HCT116 (cell line): ENCODE results near the gene OSBP2. TPM values are rescaled to one million over a fixed set of nuclear protein-coding genes. Genes with fewer than 3 reads are reported as not detected.

Experiments
- ATAC-seq: fragments of 200-7000 bp; cut with Tn5 transposase; 2 replicates; pipeline ENCODE4 v1.9.1; 2020; ENCODE audit warnings: mild to moderate bottlenecking, moderate library complexity
- BruUV-seq: library from RNA; stranded (reverse); fragments of 400-500 nt; replicated peaks from 2 replicates; lab custom pipeline; 2021; lab: Mats Ljungman, UMichigan
- CTCF ChIA-PET: fragments of 300-600 bp; sonication (Branson Sonifier 250); formaldehyde crosslinking; loops from one replicate; lab custom pipeline; 2021; ENCODE audit warnings: antibody characterized with exemption; lab: Charles Lee
- POLR2A ChIA-PET: fragments of 300-600, 350-600 bp; sonication (Branson Sonifier 250); formaldehyde crosslinking; loops from one replicate; lab custom pipeline; 2021; ENCODE audit warnings: antibody characterized with exemption; lab: Charles Lee
- RAD21 ChIA-PET, 2 experiments: fragments of 300-600 bp; sonication (Branson Sonifier 250); formaldehyde crosslinking; loops; one replicate each; lab custom pipeline; 2023; ENCODE audit warnings: low total read pairs in 2 of 2; ENCODE audit not compliant: uncharacterized antibody in 2 of 2, unreplicated experiment in 2 of 2, low non-redundant PET in 1 of 2; lab: Charles Lee
- DNase-seq: peaks from one replicate; pipeline ENCODE4 v3.0.0-alpha.2; 2010; ENCODE audit warnings: low read depth, low spot score
- H2AFZ ChIP-seq: fragments of 200-600 bp; shearing (Covaris generic), sonication (generic); 2 replicates; pipeline ENCODE4 v1.6.1; 2017; ENCODE audit warnings: low read depth, mixed run types, mixed read lengths, antibody characterized with exemption, low read length; ENCODE audit not compliant: poor library complexity, severe bottlenecking
- H3K27ac ChIP-seq: 2 replicates; pipeline ENCODE4 v1.5.1; 2012; ENCODE audit warnings: low read depth, low read length
- H3K27me3 ChIP-seq: fragments of 200-600 bp; sonication (generic); 2 replicates; pipeline ENCODE4 v1.6.1; 2016; ENCODE audit warnings: mixed run types, low read length, mixed read lengths; ENCODE audit not compliant: insufficient read depth
- H3K36me3 ChIP-seq, 2 experiments: fragments of 200-500 bp in 1 of 2; fragments of 200-600 bp in 1 of 2; sonication (Bioruptor generic) in 1 of 2; sonication (generic) in 1 of 2; 2 replicates each; pipeline versions ENCODE4 v1.5.1 to v1.6.1; 2014 to 2016; ENCODE audit warnings: low read length in 2 of 2, inconsistent platforms in 1 of 2, mixed read lengths in 1 of 2, mixed run types in 1 of 2; ENCODE audit not compliant: insufficient read depth in 2 of 2, control insufficient read depth in 1 of 2
- H3K4me1 ChIP-seq, 2 experiments: fragments of 200-600 bp in 1 of 2; sonication (generic) in 1 of 2; 2 replicates each; pipeline versions ENCODE4 v1.5.1 to v1.6.1; 2012 to 2017; ENCODE audit warnings: low read length in 2 of 2, inconsistent platforms in 1 of 2, mild to moderate bottlenecking in 1 of 2, mixed read lengths in 1 of 2, mixed run types in 1 of 2, moderate library complexity in 1 of 2; ENCODE audit not compliant: insufficient read depth in 2 of 2, control insufficient read depth in 1 of 2
- H3K4me2 ChIP-seq: fragments of 200-600 bp; sonication (generic); 2 replicates; pipeline ENCODE4 v1.6.1; 2017; ENCODE audit warnings: mixed run types, low read length, mixed read lengths
- H3K4me3 ChIP-seq, 2 experiments: fragments of 200-600 bp in 1 of 2; sonication (generic) in 1 of 2; replicated peaks in 1 of 2; 2 replicates each; pipeline ENCODE4 v1.5.1; 2011 to 2016; ENCODE audit warnings: low read length in 2 of 2, control low read depth in 1 of 2, low read depth in 1 of 2, mild to moderate bottlenecking in 1 of 2, mixed read lengths in 1 of 2, mixed run types in 1 of 2
- H3K79me2 ChIP-seq: fragments of 200-600 bp; sonication (generic); 2 replicates; pipeline ENCODE4 v1.6.1; 2017; ENCODE audit warnings: mild to moderate bottlenecking, mixed run types, low read length, moderate library complexity, mixed read lengths; ENCODE audit not compliant: insufficient read depth
- H3K9ac ChIP-seq: fragments of 200-600 bp; sonication (generic); 2 replicates; pipeline ENCODE4 v1.6.1; 2016; ENCODE audit warnings: low read length, mixed read lengths
- H3K9me2 ChIP-seq: fragments of 200-600 bp; sonication (generic), shearing (Covaris generic); 2 replicates; pipeline ENCODE4 v1.6.1; 2017; ENCODE audit warnings: mixed run types, mild to moderate bottlenecking, moderate library complexity; ENCODE audit not compliant: insufficient read depth
- H3K9me3 ChIP-seq, 2 experiments: fragments of 200-500 bp in 1 of 2; fragments of 200-600 bp in 1 of 2; sonication (Bioruptor generic) in 1 of 2; sonication (generic) in 1 of 2; 2 replicates each; pipeline ENCODE4 v1.6.1; 2014 to 2017; ENCODE audit warnings: low read length in 2 of 2, mixed read lengths in 2 of 2, inconsistent platforms in 1 of 2, low read depth in 1 of 2, mild to moderate bottlenecking in 1 of 2, mixed run types in 1 of 2, moderate library complexity in 1 of 2; ENCODE audit not compliant: control insufficient read depth in 1 of 2, insufficient read depth in 1 of 2
- H4K20me1 ChIP-seq: fragments of 200-600 bp; sonication (generic), shearing (Covaris generic); 2 replicates; pipeline ENCODE4 v1.6.1; 2017; ENCODE audit warnings: mixed run types, mild to moderate bottlenecking, moderate library complexity; ENCODE audit not compliant: insufficient read depth
- ATF3 ChIP-seq: IDR thresholded peaks from 2 replicates; pipeline ENCODE4 v1.6.1; 2012
- ELF1 ChIP-seq: IDR thresholded peaks from 2 replicates; pipeline ENCODE4 v1.6.1; 2012; ENCODE audit warnings: low read depth, borderline replicate concordance
- FOSL1 ChIP-seq: IDR thresholded peaks from 2 replicates; pipeline ENCODE4 v1.6.1; 2012; ENCODE audit warnings: low read depth
- POLR2A ChIP-seq: IDR thresholded peaks from 2 replicates; pipeline ENCODE4 v1.7.0; 2011; ENCODE audit warnings: borderline replicate concordance; ENCODE audit not compliant: insufficient read depth, insufficient read length; ENCODE audit errors: extremely low read depth
- SIN3A ChIP-seq: IDR thresholded peaks from 2 replicates; pipeline ENCODE4 v1.6.1; 2012; ENCODE audit warnings: low read depth
- SP1 ChIP-seq: IDR thresholded peaks from 2 replicates; pipeline ENCODE4 v1.6.1; 2012; ENCODE audit warnings: low read depth
- SRF ChIP-seq: IDR thresholded peaks from 2 replicates; pipeline ENCODE4 v1.6.1; 2012; ENCODE audit warnings: low read depth
- intact Hi-C: fragments of 100-400 bp; cut with micrococcal nuclease; formaldehyde crosslinking; loops from 2 replicates; pipeline ENCODE4 v1.10.0; 2022
- total RNA-seq: library from RNA; stranded (reverse); gene quantifications from one replicate; pipeline ENCODE4 v1.2.1, GENCODE V29; 2021; ENCODE audit not compliant: unreplicated experiment
- TF ChIP-seq, protein P1 (sequence below), 3 experiments: fragments of 200-600 bp in 1 of 3; sonication (generic) in 1 of 3; IDR thresholded peaks in 2 of 3; conservative IDR thresholded peaks in 1 of 3; 2 replicates each; pipeline ENCODE4 v1.5.1; 2012 to 2017; ENCODE audit warnings: low read depth in 2 of 3, low read length in 2 of 3, antibody characterized with exemption in 1 of 3, borderline replicate concordance in 1 of 3, control low read depth in 1 of 3, mild to moderate bottlenecking in 1 of 3, mixed read lengths in 1 of 3, mixed run types in 1 of 3, moderate library complexity in 1 of 3; ENCODE audit not compliant: insufficient read depth in 1 of 3

The OSBP2 gene
- total RNA-seq, 1 experiment from 2014 or later, result 12.9 TPM

GRCh38 chr22:30926706-30927105 is 232.0 kb downstream of the OSBP2 start:
- Histone ChIP-seq H3K9me2 (no peaks in the 10 kb centered on the region), H4K20me1 (no peaks in the 10 kb centered on the region), H3K4me2 (no peak overlapping the region), H3K36me3 (peaks cover 10% of the 10 kb centered on the region in 2 experiments; a peak in 3 of 4 replicates), H3K9ac (no peak overlapping the region), H3K27me3 (no peaks in the 10 kb centered on the region)
- RAD21 ChIA-PET, result no interaction called here
- ATAC-seq (no peak), DNase-seq (no peak)
- CTCF ChIA-PET, result interaction anchor here (0.6 kb wide), 1 partner anchor 160 kb away, joined by 7 read pairs; no protein-coding TSS in a partner anchor
- intact Hi-C loops, result loop anchor here (10.0 kb wide), 1 partner anchor 292 kb away; the partner anchor contains the start of gene SLC35E4
- TF ChIP-seq FOSL1, result no peak
- no peak for TF ChIP-seq SRF
- TF ChIP-seq SP1, result no peak
- TF ChIP-seq ELF1, result no peak
- TF ChIP-seq ATF3, result no peak
- TF ChIP-seq, all 23 proteins: peak for 0
- POLR2A ChIA-PET, result no interaction called here
- H3K4me1 ChIP-seq, result no peaks in the 10 kb centered on the region
- no peak overlapping the region for H3K4me3 ChIP-seq
- H3K27ac ChIP-seq, result no peak overlapping the region
- BruUV-seq, result no TSS peak
- no peaks in the 10 kb centered on the region for H3K79me2 ChIP-seq
- H2AFZ ChIP-seq, result no peak overlapping the region
- no peaks in the 10 kb centered on the region for H3K9me3 ChIP-seq

DNA sequence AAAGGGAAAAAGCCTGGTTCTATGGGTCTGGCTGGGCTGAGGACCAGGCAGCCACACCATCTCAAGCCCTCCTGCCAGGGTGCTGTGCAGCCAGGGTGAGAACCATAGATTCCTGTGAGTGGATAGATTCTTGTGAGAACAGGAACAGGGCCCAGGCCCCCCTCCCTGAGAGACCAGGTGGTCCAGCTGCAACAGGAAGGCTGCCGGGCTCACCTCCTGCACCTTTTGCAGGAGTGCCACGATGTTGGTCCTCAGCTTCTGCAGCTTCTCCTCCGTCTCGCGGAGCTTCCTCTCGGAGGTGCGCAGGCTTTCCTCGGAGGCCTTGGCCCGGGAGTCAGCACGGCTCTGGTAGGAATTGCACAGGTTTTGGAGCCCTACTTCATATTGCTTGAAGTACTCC is 233.1 kb downstream of the OSBP2 start:
- H3K4me2 ChIP-seq, result no peak overlapping the region
- intact Hi-C loops, result loop anchor here (10.0 kb wide), 1 partner anchor 293 kb away; the partner anchor contains the start of gene SLC35E4
- no peaks in the 10 kb centered on the region for H3K27me3 ChIP-seq
- no TSS peak for BruUV-seq
- H4K20me1 ChIP-seq, result no peaks in the 10 kb centered on the region
- no peak for ATAC-seq
- peaks cover 16% of the 10 kb centered on the region in 2 experiments; a peak in 3 of 4 replicates for H3K36me3 ChIP-seq
- no peak overlapping the region for H3K27ac ChIP-seq
- no peaks in the 10 kb centered on the region for H3K9me3 ChIP-seq
- TF ChIP-seq, protein P1, sequence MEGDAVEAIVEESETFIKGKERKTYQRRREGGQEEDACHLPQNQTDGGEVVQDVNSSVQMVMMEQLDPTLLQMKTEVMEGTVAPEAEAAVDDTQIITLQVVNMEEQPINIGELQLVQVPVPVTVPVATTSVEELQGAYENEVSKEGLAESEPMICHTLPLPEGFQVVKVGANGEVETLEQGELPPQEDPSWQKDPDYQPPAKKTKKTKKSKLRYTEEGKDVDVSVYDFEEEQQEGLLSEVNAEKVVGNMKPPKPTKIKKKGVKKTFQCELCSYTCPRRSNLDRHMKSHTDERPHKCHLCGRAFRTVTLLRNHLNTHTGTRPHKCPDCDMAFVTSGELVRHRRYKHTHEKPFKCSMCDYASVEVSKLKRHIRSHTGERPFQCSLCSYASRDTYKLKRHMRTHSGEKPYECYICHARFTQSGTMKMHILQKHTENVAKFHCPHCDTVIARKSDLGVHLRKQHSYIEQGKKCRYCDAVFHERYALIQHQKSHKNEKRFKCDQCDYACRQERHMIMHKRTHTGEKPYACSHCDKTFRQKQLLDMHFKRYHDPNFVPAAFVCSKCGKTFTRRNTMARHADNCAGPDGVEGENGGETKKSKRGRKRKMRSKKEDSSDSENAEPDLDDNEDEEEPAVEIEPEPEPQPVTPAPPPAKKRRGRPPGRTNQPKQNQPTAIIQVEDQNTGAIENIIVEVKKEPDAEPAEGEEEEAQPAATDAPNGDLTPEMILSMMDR (IDR thresholded peaks at IDR 0.05 in 2 of 3, conservative IDR thresholded peaks at IDR 0.05 in 1 of 3; ENCODE audit: borderline replicate concordance in 1 of 3, insufficient read depth in 1 of 3, low read depth in 2 of 3, low read length in 2 of 3), result no peak
- TF ChIP-seq SIN3A (no peak), POLR2A (no peak)
- no peak overlapping the region for H2AFZ ChIP-seq
- no peaks in the 10 kb centered on the region for H3K4me1 ChIP-seq
- H3K9ac ChIP-seq, result no peak overlapping the region
- H3K79me2 ChIP-seq, result no peaks in the 10 kb centered on the region
- ChIA-PET RAD21 (no interaction called here), POLR2A (no interaction called here), CTCF (no interaction called here)
- DNase-seq, result no peak
- H3K4me3 ChIP-seq, result no peak overlapping the region
- H3K9me2 ChIP-seq, result no peaks in the 10 kb centered on the region
